AG04450 (cell line): ENCODE data around the gene UBL7. TPM values are rescaled to one million over a fixed set of nuclear protein-coding genes. Genes with fewer than 3 reads are reported as not detected.
A peak's percentile ranks its signal among the peaks of the same experiment; 100 is the strongest.

ENCODE experiments used
- CTCF ChIA-PET: fragments of 300-600, 350-600 bp; formaldehyde crosslinking; extraction: SDS; loops from one replicate; lab custom pipeline; 2022; ENCODE audit warnings: antibody characterized with exemption, inconsistent platforms; lab: Charles Lee
- POLR2A ChIA-PET: fragments of 350-600 bp; formaldehyde crosslinking; extraction: SDS; loops from one replicate; lab custom pipeline; 2021; ENCODE audit warnings: antibody characterized with exemption, inconsistent platforms; lab: Yijun Ruan, JAX
- DNase-seq: peaks from one replicate; pipeline ENCODE4 v3.0.0-alpha.2; 2011; ENCODE audit warnings: low read depth, low spot score
- H3K27ac ChIP-seq: one replicate; pipeline ENCODE4 v1.5.1; 2012; ENCODE audit warnings: low read depth, low read length, control low read depth
- H3K27me3 ChIP-seq: one replicate; pipeline ENCODE4 v1.6.0; 2012; ENCODE audit warnings: low read length; ENCODE audit not compliant: control insufficient read depth, insufficient read depth
- H3K4me3 ChIP-seq: 2 replicates; pipeline ENCODE4 v1.5.1; 2011; ENCODE audit warnings: mild to moderate bottlenecking, low read depth, low read length, control low read depth
- H3K9me3 ChIP-seq: 2 replicates; pipeline ENCODE4 v1.5.1; 2012; ENCODE audit warnings: low read length; ENCODE audit not compliant: control insufficient read depth, insufficient read depth
- CTCF ChIP-seq: IDR thresholded peaks from 2 replicates; pipeline ENCODE4 v1.5.1; 2011; ENCODE audit warnings: low read depth, low read length, control low read depth, inconsistent platforms
- polyA plus RNA-seq: library from polyadenylated mRNA; depleted of rRNA; stranded (reverse); fragments of >200 nt; gene quantifications from 2 replicates; pipeline ENCODE4 v1.2.3, GENCODE V29; 2011; rRNA removed
- small RNA-seq: library from RNA; depleted of rRNA; stranded (forward); fragments of <200 nt; gene quantifications from one replicate; pipeline ENCODE3, GENCODE V24; 2012; ENCODE audit warnings: low read depth; ENCODE audit not compliant: insufficient read length

The UBL7 gene
- polyA plus RNA-seq, 1 experiment = 76.6 TPM

GRCh38 chr15:74398183-74398582 lies 62.8 kb downstream of the UBL7 start:
- no peaks in the 10 kb centered on the region for H3K27me3 ChIP-seq
- no peaks in the 10 kb centered on the region for H3K9me3 ChIP-seq
- no peak overlapping the region for H3K27ac ChIP-seq
- POLR2A ChIA-PET = no interaction called here
- CTCF ChIA-PET = no interaction called here
- TF ChIP-seq CTCF = no peak
- H3K4me3 ChIP-seq = no peak overlapping the region
- DNase-seq = no peak

- Histone ChIP-seq H3K9me3 (no peaks in the 10 kb centered on the region), H3K4me3 (no peak overlapping the region), H3K27me3 (no peaks in the 10 kb centered on the region), H3K27ac (peak overlapping the region; percentile 61)
- no peak for TF ChIP-seq CTCF
- DNase-seq = no peak
- CTCF ChIA-PET = interaction anchor here (2.1 kb wide), 1 partner anchor 15 kb away, joined by 5 read pairs; no protein-coding TSS in a partner anchor
- POLR2A ChIA-PET = no interaction called here
These were observed 63.5 kb downstream of the UBL7 start for GRCh38 chr15:74397239-74398068.

- peak overlapping the region; percentile 61 for H3K27ac ChIP-seq
- ChIA-PET POLR2A (no interaction called here), CTCF (interaction anchor here (2.1 kb wide), 1 partner anchor 14 kb away, joined by 5 read pairs; no protein-coding TSS in a partner anchor)
These were observed 64.3 kb downstream of the UBL7 start for GRCh38 chr15:74396445-74397238.

GRCh38 chr15:74396146-74396438 lies 64.9 kb downstream of the UBL7 start:
- CTCF ChIA-PET = interaction anchor here (2.1 kb wide), 1 partner anchor 14 kb away, joined by 5 read pairs; no protein-coding TSS in a partner anchor
- no peak for DNase-seq
- no peak for TF ChIP-seq CTCF
- POLR2A ChIA-PET = no interaction called here
- Histone ChIP-seq H3K27ac (peak overlapping the region; percentile 61), H3K27me3 (no peaks in the 10 kb centered on the region), H3K9me3 (no peaks in the 10 kb centered on the region), H3K4me3 (no peak overlapping the region)

More at GRCh38 chr15:74396445-74397238, 64.3 kb downstream of the UBL7 start:
- Histone ChIP-seq H3K9me3 (no peaks in the 10 kb centered on the region), H3K27me3 (no peaks in the 10 kb centered on the region), H3K4me3 (no peak overlapping the region)
- TF ChIP-seq CTCF = no peak
- DNase-seq = no peak

Small RNA genes lying within 50 kb of the gene (small RNA-seq; reads per million reads assigned to genes)
- gene MIR6881 (not detected), gene RF00591 (not detected)

Other genes starting within 250 kb of the UBL7 start
- gene CCDC33, start 224.8 kb downstream of the UBL7 start, polyA plus RNA-seq = not detected in 2 replicates
- 0.09 and 0.14 TPM in 2 replicates for gene CYP11A1, start 93.5 kb downstream of the UBL7 start, polyA plus RNA-seq
- 7.5 and 11.4 TPM in 2 replicates for gene SEMA7A, start 27.2 kb downstream of the UBL7 start, polyA plus RNA-seq
- 1.6 and 2.4 TPM in 2 replicates for gene ARID3B, start 80.1 kb upstream of the UBL7 start, polyA plus RNA-seq
- gene CLK3, start 154.7 kb upstream of the UBL7 start, polyA plus RNA-seq = 34.9 and 41.2 TPM in 2 replicates
- 37.1 and 43.6 TPM in 2 replicates for gene EDC3, start 234.9 kb upstream of the UBL7 start, polyA plus RNA-seq